HFFc6 (cell line): ENCODE results near the gene ERP44. TPM values are rescaled to one million over a fixed set of nuclear protein-coding genes. Genes with fewer than 3 reads are reported as not detected.
A peak's percentile ranks its signal among the peaks of the same experiment; 100 is the strongest.
"Not testable (repeated sequence)": the region's sequence is repeated elsewhere in the genome, so short reads cannot be mapped to it uniquely, and the experiment has no call there.

Source experiments
- DNase-seq: peaks from one replicate; pipeline ENCODE4 v3.0.0-alpha.2; 2018
- H3K27ac Mint-ChIP-seq: 2 replicates; pipeline ENCODE4 v1.8.0; 2020; ENCODE audit warnings: mild to moderate bottlenecking, mixed read lengths
- H3K27me3 Mint-ChIP-seq: 2 replicates; pipeline ENCODE4 v1.8.0; 2021; ENCODE audit warnings: mild to moderate bottlenecking, moderate library complexity, mixed read lengths; ENCODE audit not compliant: insufficient read depth
- H3K36me3 Mint-ChIP-seq: 2 replicates; pipeline ENCODE4 v1.8.0; 2021; ENCODE audit warnings: low read depth, mixed read lengths
- H3K4me1 Mint-ChIP-seq: 2 replicates; pipeline ENCODE4 v1.8.0; 2020; ENCODE audit warnings: low read depth, mixed read lengths
- H3K4me3 Mint-ChIP-seq: 2 replicates; pipeline ENCODE4 v1.8.0; 2020; ENCODE audit warnings: mild to moderate bottlenecking, moderate library complexity, mixed read lengths
- H3K9me3 Mint-ChIP-seq: 2 replicates; pipeline ENCODE4 v1.8.0; 2020; ENCODE audit warnings: mild to moderate bottlenecking, mixed read lengths
- CTCF ChIP-seq: fragments of 200-600 bp; sonication (generic); IDR thresholded peaks from 2 replicates; pipeline ENCODE4 v1.5.0; 2021; ENCODE audit warnings: antibody characterized with exemption, mild to moderate bottlenecking
- long read RNA-seq: library from polyadenylated mRNA; unstranded; transcript quantifications from one replicate; pipeline ENCODE4 v2.0.0, GENCODE V29; 2019
- total RNA-seq, 6 experiments: library from RNA; stranded (reverse); fragmentation: NEBNext Ultra II Directional; extraction: Animal tissue kit (Norgen Biotek cat#: 25700); gene quantifications; 2 replicates in 1 of 6; 3 replicates in 5 of 6; pipeline ENCODE4 v1.2.3, GENCODE V29; 2021

ERP44 gene
- 10 to 100 TPM; 22.7 to 30.5 (median 27.0) TPM for total RNA-seq
- long read RNA-seq, full-length matches to known transcripts = 233 of 253 reads
- long read RNA-seq, partial matches to known transcripts = 5 of 253 reads
- long read RNA-seq, other reads (novel, unspliced or antisense) = 15 of 253 reads

GRCh38 chr9:100098887-100099721 is at the start of gene ERP44, which contains the start of gene INVS:
Gene ERP44 (minus strand): TSS chr9:100099000. CDS start chr9:100098840, 160 bp downstream.
Gene INVS (plus strand): TSS chr9:100099243. CDS start chr9:100104522, 5,279 bp downstream.
- H3K9me3 Mint-ChIP-seq = no peaks in the 10 kb centered on the region
- peak within 1 kb of the TSS; percentile 97 for H3K27ac Mint-ChIP-seq
- H3K36me3 Mint-ChIP-seq = no peaks in the 10 kb centered on the region
- peak; percentile 99 for DNase-seq
- H3K4me3 Mint-ChIP-seq = peak within 1 kb of the TSS; percentile 99
- peaks cover 6% of the 10 kb centered on the region for H3K27me3 Mint-ChIP-seq
- TF ChIP-seq CTCF = no peak
- peaks cover 43% of the 10 kb centered on the region for H3K4me1 Mint-ChIP-seq

GRCh38 chr9:100145976-100146375 is 47.2 kb upstream of the ERP44 start:
- peaks cover 13% of the 10 kb centered on the region for H3K4me1 Mint-ChIP-seq
- H3K36me3 Mint-ChIP-seq, H3K4me3 Mint-ChIP-seq, H3K27ac Mint-ChIP-seq, DNase-seq, H3K27me3 Mint-ChIP-seq, H3K9me3 Mint-ChIP-seq: not testable (repeated sequence)

- not testable (repeated sequence) for H3K4me1 Mint-ChIP-seq, H3K4me3 Mint-ChIP-seq, H3K27me3 Mint-ChIP-seq, H3K9me3 Mint-ChIP-seq, H3K36me3 Mint-ChIP-seq, DNase-seq, H3K27ac Mint-ChIP-seq
Measured at GRCh38 chr9:100145167-100145934, 46.6 kb upstream of the ERP44 start.

- H3K27ac Mint-ChIP-seq, DNase-seq, H3K27me3 Mint-ChIP-seq, H3K4me3 Mint-ChIP-seq, H3K36me3 Mint-ChIP-seq, H3K9me3 Mint-ChIP-seq, H3K4me1 Mint-ChIP-seq: not testable (repeated sequence)
Measured at GRCh38 chr9:100141862-100142261, 43.1 kb upstream of the ERP44 start.

- DNase-seq, H3K27ac Mint-ChIP-seq, H3K4me1 Mint-ChIP-seq, H3K27me3 Mint-ChIP-seq, H3K36me3 Mint-ChIP-seq, H3K4me3 Mint-ChIP-seq, H3K9me3 Mint-ChIP-seq: not testable (repeated sequence)
Measured at GRCh38 chr9:100140303-100140702, 41.5 kb upstream of the ERP44 start.

GRCh38 chr9:100136799-100137198 is 38.0 kb upstream of the ERP44 start:
- not testable (repeated sequence) for H3K27me3 Mint-ChIP-seq, H3K9me3 Mint-ChIP-seq, H3K4me3 Mint-ChIP-seq, H3K27ac Mint-ChIP-seq, DNase-seq, H3K4me1 Mint-ChIP-seq, H3K36me3 Mint-ChIP-seq
- TF ChIP-seq CTCF = peak; percentile 54

- no peak overlapping the region for H3K27ac Mint-ChIP-seq
- H3K4me3 Mint-ChIP-seq = no peak overlapping the region
- TF ChIP-seq CTCF = no peak
- H3K9me3 Mint-ChIP-seq = no peaks in the 10 kb centered on the region
- peaks cover 9% of the 10 kb centered on the region for H3K4me1 Mint-ChIP-seq
- no peak for DNase-seq
- no peaks in the 10 kb centered on the region; the same call in 1 of the 2 replicates for H3K27me3 Mint-ChIP-seq
- H3K36me3 Mint-ChIP-seq = no peaks in the 10 kb centered on the region
Measured at GRCh38 chr9:100134731-100135130, 35.9 kb upstream of the ERP44 start.
